Subcutaneous adipose tissue (tissue), 4 donors: Measurements from ENCODE around the gene GDF7. TPM values are rescaled to one million over a fixed set of nuclear protein-coding genes. Genes with fewer than 3 reads are reported as not detected.

Source experiments
- total RNA-seq, 4 donors: library from RNA; depleted of rRNA; stranded (reverse); fragments of >200 nt; gene quantifications; one replicate each; pipeline ENCODE4 v1.1.0, GENCODE V29; 2016
- TF ChIP-seq, protein P1 (sequence below): fragments of 450-650 bp; IDR thresholded peaks from one replicate; pipeline ENCODE4 v1.5.1; 2016; ENCODE audit warnings: low read depth, mild to moderate bottlenecking, control low read depth, antibody characterized with exemption, moderate library complexity

Gene GDF7
- total RNA-seq, 4 donors from 2014 or later = under 0.01 to 0.19 (median under 0.01) TPM; not detected in 1

- TF ChIP-seq, protein P1, sequence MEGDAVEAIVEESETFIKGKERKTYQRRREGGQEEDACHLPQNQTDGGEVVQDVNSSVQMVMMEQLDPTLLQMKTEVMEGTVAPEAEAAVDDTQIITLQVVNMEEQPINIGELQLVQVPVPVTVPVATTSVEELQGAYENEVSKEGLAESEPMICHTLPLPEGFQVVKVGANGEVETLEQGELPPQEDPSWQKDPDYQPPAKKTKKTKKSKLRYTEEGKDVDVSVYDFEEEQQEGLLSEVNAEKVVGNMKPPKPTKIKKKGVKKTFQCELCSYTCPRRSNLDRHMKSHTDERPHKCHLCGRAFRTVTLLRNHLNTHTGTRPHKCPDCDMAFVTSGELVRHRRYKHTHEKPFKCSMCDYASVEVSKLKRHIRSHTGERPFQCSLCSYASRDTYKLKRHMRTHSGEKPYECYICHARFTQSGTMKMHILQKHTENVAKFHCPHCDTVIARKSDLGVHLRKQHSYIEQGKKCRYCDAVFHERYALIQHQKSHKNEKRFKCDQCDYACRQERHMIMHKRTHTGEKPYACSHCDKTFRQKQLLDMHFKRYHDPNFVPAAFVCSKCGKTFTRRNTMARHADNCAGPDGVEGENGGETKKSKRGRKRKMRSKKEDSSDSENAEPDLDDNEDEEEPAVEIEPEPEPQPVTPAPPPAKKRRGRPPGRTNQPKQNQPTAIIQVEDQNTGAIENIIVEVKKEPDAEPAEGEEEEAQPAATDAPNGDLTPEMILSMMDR = no peak
Observed at GRCh38 chr2:20624884-20625485, 42.0 kb upstream of the GDF7 start.

- TF ChIP-seq, protein P1 = no peak
Observed at GRCh38 chr2:20625491-20626391, 41.2 kb upstream of the GDF7 start.

DNA sequence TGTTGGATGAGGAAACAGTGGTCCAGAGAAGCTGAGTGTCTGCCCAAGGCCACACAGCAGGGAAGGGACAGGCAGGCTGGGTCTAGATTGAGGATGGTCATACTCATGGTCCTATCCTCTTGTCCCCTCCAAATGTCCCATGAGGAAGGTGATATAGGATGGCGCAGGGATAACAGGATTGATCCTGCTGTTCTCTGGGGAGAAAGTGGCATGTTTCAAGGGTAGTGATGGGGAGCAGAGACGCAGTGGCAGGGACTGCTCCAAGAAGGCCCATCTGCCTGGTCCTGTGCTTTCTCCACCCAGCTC, 40.6 kb upstream of the GDF7 start:
- TF ChIP-seq, protein P1 = no peak

DNA sequence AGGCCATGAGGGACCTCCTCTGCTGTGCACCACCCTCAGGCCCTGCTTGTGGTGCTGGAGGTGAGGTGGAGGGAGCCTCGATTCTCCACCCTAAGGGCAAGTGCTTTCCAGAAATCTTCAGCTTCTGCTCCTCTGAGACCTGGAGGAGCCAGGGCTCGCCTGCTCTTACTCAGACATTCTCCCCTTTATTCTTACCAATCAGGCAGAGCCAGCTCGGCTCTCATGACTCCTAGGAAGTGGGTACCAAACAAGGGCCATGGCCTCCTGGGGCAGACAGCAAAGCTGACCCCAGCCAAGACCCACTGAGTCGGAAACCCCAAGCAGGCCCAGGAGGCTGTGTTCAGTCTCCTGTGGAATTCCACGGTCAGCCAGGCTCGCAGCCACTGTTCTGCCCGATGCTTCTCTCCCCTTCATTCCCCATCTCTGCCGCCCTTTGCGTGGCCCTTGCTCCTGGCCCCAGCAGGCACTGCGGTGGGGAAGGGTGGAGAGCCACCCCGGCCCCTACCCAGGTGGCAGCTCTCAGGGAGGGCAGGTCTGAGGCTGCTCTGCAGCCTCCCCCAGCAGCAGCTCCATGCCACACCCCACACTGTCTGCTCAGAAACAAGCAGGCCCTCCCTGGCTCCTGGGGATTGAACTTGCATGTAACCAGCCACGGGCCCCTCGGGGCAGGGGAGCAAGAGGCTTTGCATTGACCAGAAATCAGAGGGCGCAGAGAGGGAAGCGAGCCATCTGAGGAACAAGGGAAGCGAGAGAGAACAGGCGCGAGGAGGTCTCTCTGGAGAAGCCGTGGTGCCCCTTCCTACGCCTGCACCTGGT, 40.0 kb upstream of the GDF7 start:
- TF ChIP-seq, protein P1 = no peak

DNA sequence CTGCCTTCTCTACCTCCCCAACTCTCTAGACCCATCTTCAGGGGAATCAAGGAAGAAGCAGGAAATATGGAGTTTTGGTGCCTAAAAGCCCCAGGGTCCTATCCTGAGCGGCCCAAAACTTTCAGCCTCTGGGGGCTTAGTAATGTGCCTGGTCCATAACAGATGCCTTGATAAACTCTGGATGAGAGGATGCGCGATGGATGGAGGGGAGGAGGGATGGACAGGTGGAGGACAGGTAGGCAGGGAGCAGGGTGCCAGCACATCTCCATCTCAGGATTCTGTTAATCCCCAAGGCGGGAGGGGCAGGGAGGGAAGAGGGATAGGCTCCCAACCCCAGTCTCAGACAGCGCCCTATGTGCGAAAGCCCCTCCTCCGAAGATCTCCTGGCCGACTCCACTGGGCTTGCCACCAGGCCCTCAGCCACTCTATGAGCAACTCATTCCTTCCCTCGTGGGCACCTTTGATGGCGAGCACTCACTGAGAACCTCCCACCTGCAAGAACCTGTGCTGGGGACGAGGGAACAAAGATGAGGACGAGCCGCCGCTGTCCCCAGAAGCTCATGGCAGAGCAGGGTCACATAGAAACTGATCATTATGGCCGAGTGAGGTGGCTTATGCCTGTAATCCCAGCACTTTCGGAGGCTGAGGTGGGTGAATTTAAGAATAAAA, 39.1 kb upstream of the GDF7 start:
- TF ChIP-seq, protein P1 = no peak

- TF ChIP-seq, protein P1 = no peak
Observed at GRCh38 chr2:20629181-20629580, 37.8 kb upstream of the GDF7 start.
